DOHH2 (cell line): ENCODE data around the gene HES4.

Experiments used
- EZH2phosphoT487 ChIP-seq: fragments of 200-600 bp; sonication (generic); IDR thresholded peaks from 2 replicates; pipeline ENCODE4 v1.6.1; 2017; ENCODE audit warnings: borderline replicate concordance, mild to moderate bottlenecking, antibody characterized with exemption, low read length, moderate library complexity, mixed read lengths
- TF ChIP-seq, protein P1 (sequence below): fragments of 200-600 bp; sonication (generic); IDR thresholded peaks from one replicate; pipeline ENCODE4 v1.5.1; 2014; ENCODE audit warnings: antibody characterized with exemption, mild to moderate bottlenecking, low read depth, low read length; ENCODE audit not compliant: poor library complexity, severe bottlenecking

- TF ChIP-seq, protein P1, sequence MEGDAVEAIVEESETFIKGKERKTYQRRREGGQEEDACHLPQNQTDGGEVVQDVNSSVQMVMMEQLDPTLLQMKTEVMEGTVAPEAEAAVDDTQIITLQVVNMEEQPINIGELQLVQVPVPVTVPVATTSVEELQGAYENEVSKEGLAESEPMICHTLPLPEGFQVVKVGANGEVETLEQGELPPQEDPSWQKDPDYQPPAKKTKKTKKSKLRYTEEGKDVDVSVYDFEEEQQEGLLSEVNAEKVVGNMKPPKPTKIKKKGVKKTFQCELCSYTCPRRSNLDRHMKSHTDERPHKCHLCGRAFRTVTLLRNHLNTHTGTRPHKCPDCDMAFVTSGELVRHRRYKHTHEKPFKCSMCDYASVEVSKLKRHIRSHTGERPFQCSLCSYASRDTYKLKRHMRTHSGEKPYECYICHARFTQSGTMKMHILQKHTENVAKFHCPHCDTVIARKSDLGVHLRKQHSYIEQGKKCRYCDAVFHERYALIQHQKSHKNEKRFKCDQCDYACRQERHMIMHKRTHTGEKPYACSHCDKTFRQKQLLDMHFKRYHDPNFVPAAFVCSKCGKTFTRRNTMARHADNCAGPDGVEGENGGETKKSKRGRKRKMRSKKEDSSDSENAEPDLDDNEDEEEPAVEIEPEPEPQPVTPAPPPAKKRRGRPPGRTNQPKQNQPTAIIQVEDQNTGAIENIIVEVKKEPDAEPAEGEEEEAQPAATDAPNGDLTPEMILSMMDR: no peak
- no peak for TF ChIP-seq EZH2phosphoT487
Observed at GRCh38 chr1:954927-955326, 45.0 kb downstream of the HES4 start.
